ENCODE measurements around the gene SMARCA5.

SMARCA5 gene

DNA sequence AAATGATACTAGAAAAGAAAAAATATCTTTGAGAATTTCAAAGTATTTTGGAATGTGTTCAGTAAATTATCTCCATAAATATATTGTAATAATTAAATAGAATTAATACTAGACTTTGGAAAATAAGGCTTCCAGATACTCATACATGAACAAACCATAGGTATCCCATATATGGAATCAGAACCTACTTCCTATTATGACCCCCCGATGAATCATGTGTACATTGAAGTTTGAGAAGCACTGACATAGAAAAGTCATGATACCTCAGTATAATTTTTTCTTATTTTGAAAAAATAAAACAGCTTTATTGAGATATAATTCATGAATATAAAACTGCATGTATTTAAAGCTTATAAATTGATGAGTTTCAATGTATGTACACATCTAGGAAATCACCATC lies 27.2 kb upstream of the SMARCA5 start:
- DNase-seq (ENCODE audit: low read depth): no peak
- no peak for TF ChIP-seq CTCF (conservative IDR thresholded peaks at IDR 0.05; ENCODE audit: low read depth, low read length)
- no peak overlapping the region for H3K4me3 ChIP-seq (ENCODE audit: low read depth, low read length)

DNA sequence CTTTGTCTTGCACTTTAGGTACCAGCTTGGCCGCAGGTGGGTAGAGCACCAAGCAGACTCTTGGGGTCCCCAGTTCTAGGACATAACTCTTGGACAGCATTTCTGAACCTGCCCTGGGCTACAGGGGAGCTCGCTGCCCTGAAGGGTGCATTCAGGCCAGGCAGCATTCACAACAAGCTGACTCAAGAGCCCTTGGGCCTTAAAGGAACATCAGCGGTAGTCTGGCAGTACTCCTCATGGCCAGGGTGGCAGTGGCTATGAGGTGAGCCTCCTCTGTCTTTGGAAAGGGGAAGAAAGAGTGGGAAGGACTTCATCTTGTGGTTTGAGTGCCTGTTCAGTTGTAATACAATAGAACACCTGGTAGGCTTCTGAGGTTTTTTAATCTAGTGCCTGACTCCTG lies 24.8 kb upstream of the SMARCA5 start:
- TF ChIP-seq CTCF (conservative IDR thresholded peaks at IDR 0.05; ENCODE audit: low read depth, low read length): no peak

GRCh38 chr4:143489106-143489505 lies 24.4 kb upstream of the SMARCA5 start:
- no peak for TF ChIP-seq CTCF (conservative IDR thresholded peaks at IDR 0.05; ENCODE audit: low read depth, low read length)
- no peak overlapping the region for H3K4me3 ChIP-seq (ENCODE audit: low read depth, low read length)
- DNase-seq (ENCODE audit: low read depth): peak; percentile 14

More for the DNA sequence above, 24.8 kb upstream of the SMARCA5 start:
- no peak overlapping the region for H3K4me3 ChIP-seq (ENCODE audit: low read depth, low read length)
- DNase-seq (ENCODE audit: low read depth): no peak

GRCh38 chr4:143498021-143498420 lies 15.5 kb upstream of the SMARCA5 start:
- H3K4me3 ChIP-seq (ENCODE audit: low read depth, low read length): no peak overlapping the region
- no peak for DNase-seq (ENCODE audit: low read depth)
- TF ChIP-seq CTCF (conservative IDR thresholded peaks at IDR 0.05; ENCODE audit: low read depth, low read length): no peak

DNA sequence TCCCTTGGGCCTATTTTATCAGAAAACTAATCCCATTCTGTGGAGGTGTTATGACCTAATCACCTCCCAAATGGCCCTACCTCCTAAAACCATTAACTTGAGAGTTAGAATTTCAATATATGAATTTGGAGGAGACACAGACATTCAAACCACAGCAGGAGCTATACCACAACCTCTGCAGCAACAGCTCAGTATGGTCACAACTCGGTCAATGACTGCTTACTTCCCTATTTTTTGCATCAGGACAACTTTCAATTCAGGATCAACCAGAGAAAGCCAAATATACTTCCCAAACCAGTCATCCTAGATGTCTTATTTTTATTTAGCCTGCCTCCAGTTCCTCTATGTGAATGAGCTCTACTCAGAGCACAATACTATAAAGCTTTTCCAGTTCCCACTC lies 11.3 kb upstream of the SMARCA5 start:
- no peak for DNase-seq (ENCODE audit: low read depth)
- TF ChIP-seq CTCF (conservative IDR thresholded peaks at IDR 0.05; ENCODE audit: low read depth, low read length): no peak
- H3K4me3 ChIP-seq (ENCODE audit: low read depth, low read length): no peak overlapping the region

DNA sequence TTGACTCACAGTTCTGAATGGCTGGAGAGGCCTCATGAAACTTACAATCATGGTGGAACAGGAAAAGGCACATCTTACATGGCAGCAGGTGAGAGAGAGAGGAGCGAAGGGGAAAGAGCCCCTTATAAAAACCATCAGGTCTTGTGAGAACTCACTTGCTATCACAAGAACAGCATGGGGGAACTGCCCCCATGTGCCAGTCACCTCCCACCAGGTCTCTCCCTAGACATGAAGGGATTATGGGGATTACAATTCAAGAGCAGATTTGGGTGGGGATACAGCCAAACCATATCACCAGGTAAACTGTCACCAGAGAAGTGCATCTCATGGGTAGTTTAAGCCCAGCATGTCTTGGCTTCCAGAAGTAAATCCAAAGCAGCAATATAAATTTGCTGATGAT lies 7.5 kb upstream of the SMARCA5 start:
- H3K4me3 ChIP-seq (ENCODE audit: low read depth, low read length): no peak overlapping the region
- DNase-seq (ENCODE audit: low read depth): no peak
- no peak for TF ChIP-seq CTCF (conservative IDR thresholded peaks at IDR 0.05; ENCODE audit: low read depth, low read length)

- no peak for TF ChIP-seq CTCF (conservative IDR thresholded peaks at IDR 0.05; ENCODE audit: low read depth, low read length)
- H3K4me3 ChIP-seq (ENCODE audit: low read depth, low read length): no peak overlapping the region
- no peak for DNase-seq (ENCODE audit: low read depth)
These were observed 1.6 kb upstream of the SMARCA5 start for GRCh38 chr4:143511906-143512305.
